GM12865 (cell line): ENCODE measurements around the gene CADM2.

Experiments
- DNase-seq: peaks from one replicate; pipeline ENCODE4 v3.0.0; 2010; ENCODE audit warnings: low read depth
- H3K4me3 ChIP-seq: 2 replicates; pipeline ENCODE4 v1.5.1; 2011; ENCODE audit warnings: mild to moderate bottlenecking, low read depth, low read length, control low read depth
- TF ChIP-seq, protein P1 (sequence below): IDR thresholded peaks from 2 replicates; pipeline ENCODE4 v1.5.1; 2011; ENCODE audit warnings: low read length, control low read depth, low read depth, inconsistent platforms; ENCODE audit not compliant: insufficient read depth; ENCODE audit errors: missing control alignments

The CADM2 gene

DNA sequence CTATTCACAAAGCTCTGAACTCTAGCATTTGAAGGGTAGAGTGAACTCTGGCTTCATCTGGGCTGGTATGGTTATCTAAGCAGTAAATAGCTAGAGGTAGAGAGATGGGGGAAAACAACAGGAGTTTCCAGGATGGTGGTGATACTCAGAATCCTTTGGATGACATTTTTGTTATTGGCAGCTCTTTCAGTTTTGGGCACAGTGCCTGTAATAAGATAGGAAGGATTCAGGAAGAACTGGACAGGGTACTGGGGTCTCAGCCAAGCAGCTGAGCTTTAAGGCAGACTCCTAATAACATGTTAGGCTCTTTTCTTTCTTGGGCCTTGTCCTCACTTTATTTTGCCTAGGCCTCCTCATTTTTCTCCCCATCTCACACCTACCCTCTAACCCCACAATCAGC lies 338.5 kb downstream of the CADM2 start:
- H3K4me3 ChIP-seq: no peak overlapping the region
- TF ChIP-seq, protein P1, sequence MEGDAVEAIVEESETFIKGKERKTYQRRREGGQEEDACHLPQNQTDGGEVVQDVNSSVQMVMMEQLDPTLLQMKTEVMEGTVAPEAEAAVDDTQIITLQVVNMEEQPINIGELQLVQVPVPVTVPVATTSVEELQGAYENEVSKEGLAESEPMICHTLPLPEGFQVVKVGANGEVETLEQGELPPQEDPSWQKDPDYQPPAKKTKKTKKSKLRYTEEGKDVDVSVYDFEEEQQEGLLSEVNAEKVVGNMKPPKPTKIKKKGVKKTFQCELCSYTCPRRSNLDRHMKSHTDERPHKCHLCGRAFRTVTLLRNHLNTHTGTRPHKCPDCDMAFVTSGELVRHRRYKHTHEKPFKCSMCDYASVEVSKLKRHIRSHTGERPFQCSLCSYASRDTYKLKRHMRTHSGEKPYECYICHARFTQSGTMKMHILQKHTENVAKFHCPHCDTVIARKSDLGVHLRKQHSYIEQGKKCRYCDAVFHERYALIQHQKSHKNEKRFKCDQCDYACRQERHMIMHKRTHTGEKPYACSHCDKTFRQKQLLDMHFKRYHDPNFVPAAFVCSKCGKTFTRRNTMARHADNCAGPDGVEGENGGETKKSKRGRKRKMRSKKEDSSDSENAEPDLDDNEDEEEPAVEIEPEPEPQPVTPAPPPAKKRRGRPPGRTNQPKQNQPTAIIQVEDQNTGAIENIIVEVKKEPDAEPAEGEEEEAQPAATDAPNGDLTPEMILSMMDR: no peak
- no peak for DNase-seq

DNA sequence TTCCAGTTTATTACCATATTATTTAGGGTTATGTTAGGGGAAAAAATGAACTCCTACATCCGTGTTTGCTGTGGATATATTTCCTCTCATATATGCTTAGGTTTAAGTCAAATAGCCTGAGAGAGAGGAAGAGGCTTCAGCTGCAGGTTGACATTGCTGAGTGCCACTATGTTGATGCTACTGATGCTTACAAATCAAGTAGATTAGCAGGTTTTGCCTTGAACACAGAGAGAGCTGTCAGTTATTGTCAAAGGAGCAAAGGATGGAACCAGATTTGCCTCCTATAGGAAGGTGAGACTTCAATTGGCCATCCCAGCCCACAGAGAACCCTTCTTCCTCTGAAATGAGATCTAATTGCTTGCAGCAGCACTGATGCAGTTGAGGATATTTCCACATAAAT lies 339.2 kb downstream of the CADM2 start:
- TF ChIP-seq, protein P1: no peak
- no peak overlapping the region for H3K4me3 ChIP-seq
- DNase-seq: no peak

DNA sequence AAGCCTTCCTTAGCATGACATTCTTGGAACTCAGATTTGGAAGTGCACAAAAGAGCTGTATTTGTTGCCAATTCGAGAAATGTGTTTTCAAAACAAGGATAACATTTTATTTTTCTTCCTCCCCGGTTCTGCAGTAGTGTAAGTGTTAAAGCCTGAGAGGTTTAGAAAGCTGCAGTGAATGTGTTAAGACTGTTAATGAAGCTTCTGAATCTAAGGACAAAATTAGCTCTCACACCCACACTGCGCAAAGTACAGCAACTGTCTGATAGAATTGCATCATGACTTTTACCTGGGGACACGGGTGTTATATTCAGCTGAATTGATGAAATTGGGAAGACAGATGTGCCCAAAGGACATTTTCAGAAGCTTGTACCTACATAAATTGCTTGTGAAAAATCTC lies 344.4 kb downstream of the CADM2 start:
- H3K4me3 ChIP-seq: no peak overlapping the region
- TF ChIP-seq, protein P1: no peak
- DNase-seq: no peak

DNA sequence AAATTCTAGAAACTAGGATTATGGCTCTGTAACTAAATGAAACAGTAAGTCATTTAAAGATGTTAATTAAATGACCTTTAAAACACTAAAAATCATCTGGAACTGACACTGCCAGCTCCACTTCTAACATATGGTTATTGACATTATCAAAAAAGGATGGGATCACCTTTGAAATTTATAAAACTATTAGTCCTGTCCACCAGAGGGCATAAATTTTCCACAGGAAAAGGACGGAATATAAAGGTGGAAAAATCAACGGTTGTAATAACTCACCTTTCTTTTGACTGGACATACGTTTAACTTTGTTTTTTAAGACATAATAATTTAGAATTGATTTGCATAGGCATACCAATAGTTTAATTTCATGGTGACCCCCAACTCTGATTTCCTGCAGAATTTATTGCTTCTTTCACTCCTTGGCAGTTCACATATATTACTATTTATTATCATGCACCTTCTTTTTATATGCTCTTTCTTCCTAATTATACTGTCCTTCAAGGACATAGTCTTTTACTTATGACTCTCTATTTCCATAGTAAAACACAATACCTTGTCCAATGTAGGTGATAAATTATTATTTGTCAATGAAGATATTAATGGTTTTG lies 345.7 kb downstream of the CADM2 start:
- TF ChIP-seq, protein P1: no peak
- no peak overlapping the region for H3K4me3 ChIP-seq
- DNase-seq: no peak

DNA sequence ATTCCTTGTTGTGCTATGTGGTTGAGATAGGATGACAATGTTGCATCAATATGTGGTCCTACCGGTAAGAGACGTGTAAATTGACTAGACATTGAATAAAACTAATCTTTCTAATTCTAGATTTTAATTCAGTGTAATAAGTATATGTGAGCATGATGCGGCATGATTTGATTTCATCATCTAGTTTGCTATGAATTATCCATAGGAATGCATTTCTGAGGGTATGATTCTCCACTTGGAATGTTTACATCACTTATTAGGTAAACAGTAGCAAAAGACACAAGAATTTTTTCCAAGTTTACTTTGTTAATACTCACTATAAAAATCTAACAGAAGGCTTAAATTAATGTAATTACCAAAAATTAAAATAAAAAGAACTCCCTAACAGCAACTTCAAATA lies 353.5 kb downstream of the CADM2 start:
- TF ChIP-seq, protein P1: no peak
- H3K4me3 ChIP-seq: no peak overlapping the region
- no peak for DNase-seq

DNA sequence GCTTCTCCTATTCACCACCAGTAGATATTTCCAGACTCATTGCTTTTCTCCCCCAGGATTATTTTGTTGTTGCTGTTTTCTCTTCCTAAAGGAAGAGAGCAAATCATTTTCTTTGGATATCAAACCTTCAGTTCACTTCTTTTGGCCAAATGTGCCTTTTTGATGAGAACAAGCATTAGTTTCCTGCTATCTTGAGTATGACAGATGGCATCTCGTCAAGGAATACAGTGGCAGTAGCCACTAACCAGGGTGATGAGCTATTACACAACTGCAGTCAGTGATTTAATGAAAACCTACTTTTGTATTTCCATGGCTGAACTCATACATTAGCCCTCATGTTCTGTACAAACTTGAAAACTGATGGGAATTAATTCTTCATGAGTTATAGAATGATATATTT lies 354.6 kb downstream of the CADM2 start:
- TF ChIP-seq, protein P1: no peak
- DNase-seq: no peak
- no peak overlapping the region for H3K4me3 ChIP-seq

DNA sequence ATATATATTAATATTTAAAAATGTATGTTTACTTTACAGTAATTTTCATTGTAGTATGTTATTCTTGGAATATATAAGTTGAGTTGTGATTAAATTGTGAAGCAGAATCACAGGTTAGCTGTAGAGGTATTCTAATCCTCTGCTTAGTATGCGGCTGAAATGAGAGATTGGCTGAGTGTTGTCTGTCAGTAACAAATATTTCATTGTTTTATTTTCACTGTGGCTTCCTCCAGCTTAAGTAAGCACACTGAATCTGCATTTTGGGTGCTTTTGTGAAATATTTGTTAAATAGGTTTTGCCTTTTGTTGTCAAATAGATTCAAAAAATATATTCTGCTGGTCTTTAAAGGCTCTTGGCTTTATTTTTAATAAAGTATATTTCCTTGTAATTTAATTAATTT lies 357.5 kb downstream of the CADM2 start:
- no peak overlapping the region for H3K4me3 ChIP-seq
- TF ChIP-seq, protein P1: no peak
- no peak for DNase-seq
